GM15510 (cell line): ENCODE results near the gene MOK.

Source experiments
- POLR2A ChIP-seq: IDR thresholded peaks from 3 replicates; pipeline ENCODE4 v1.6.1; 2011; ENCODE audit warnings: borderline replicate concordance; ENCODE audit not compliant: insufficient read length; ENCODE audit errors: extremely low read depth

MOK gene

DNA sequence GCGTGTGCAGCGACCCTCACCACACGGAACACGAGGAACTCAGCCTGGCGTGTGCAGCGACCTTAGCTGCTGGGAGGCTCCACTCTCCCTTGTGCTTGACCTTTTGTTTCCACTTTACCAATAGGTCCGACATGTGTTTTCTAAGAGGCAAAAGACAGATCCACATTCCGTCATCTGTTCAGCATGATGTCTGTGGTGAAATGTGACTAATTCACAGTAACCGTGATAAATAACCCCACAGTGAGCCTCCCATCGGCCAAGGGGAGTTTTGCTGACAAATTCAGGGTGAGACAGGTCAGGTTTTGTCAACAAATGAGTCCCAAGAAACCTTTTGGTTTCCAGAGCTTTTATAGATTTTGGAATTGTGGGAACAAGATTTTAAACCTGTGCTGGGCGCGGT is 55.9 kb downstream of the MOK start:
- TF ChIP-seq POLR2A = no peak

DNA sequence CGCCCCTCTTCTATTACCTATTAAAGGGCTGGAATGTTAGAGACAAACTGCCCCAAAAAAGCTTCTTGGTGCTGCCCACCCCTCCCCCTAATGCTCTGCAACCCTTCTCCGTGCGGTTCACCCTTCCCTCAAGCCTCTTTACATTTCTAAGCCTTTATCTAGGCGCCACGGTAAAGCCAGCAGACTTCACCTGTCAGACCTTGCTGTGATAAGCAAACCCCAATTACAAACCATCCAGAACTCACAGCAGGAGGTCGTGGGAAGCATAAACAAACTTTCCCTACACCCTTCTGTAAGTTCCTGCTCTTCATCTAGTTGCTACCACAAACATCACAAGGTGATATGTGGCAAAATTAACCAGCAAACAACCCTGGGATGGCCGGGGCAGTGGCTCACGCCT is 56.8 kb downstream of the MOK start:
- no peak for TF ChIP-seq POLR2A

DNA sequence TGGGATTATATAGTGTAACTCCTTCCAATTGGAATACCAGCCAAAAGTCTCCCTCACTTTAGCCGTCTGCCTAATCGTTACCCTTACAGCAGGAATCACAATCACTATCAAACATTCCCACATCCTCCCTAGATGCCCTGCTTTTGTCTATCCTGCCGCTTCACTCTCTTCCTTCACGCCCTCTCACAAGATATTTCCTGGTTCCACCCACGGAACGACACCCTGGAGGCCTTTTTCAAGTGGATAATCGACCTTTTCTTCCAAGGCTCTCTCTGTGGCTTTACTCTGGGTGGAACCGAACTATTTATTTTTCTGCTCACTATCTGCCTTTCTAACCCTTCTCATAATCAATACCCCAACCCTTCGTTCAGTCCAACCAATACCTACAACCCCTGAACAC is 58.9 kb downstream of the MOK start:
- no peak for TF ChIP-seq POLR2A

DNA sequence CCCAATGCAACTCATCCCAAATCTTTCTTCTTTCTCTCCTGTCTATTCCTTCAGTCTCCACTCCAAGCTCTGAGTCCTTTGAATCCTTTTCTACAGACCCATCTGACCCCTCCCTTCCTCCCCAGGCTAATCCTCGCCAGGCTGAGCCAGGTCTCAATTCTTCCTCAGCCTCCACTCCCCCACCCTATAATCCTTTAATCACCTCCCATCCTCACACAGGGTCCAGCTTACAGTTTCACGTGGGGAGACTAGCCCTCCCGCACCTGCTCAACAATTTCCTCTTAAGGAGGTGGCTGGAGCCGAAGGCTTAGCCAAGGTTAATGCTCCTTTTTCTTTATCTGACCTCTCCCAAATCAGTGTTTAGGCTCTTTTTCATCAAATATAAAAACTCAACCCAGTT is 63.8 kb downstream of the MOK start:
- no peak for TF ChIP-seq POLR2A

DNA sequence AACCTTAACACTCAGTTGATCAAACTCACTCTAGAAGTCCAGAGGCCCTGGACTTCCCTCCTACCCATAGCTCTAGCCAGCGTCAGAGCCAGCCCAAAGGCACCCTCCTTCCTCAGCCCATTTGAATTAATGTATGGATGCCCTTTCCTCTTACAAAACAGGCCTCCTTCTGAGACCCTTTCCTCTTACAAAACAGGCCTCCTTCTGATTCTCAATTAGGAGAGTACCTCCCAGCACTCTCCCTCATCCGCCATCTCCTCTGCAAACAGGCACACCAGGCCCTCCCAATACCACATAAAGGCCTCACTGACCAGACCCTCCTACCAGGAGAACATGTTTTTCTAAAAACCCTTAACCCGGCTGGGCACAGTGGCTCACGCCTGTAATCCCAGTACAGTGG is 65.7 kb downstream of the MOK start:
- no peak for TF ChIP-seq POLR2A

DNA sequence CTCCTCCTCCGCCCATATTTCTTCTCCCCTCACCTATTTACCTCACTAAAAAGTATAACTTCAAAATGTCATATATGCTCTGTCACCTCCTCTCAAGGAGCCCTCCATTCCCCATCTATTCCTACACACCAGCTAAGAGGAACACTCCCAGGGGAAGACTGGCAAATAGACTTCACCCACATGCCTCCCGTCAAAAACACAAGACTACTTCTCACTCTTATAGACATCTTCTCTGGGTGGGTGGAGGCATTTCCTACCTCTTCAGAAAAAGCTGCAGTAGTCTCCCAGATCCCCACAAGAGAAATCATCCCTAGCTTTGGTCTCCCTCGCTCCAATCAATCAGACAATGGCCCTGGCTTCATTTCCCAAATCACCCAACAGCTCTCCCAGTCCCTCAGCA is 66.2 kb downstream of the MOK start:
- no peak for TF ChIP-seq POLR2A

DNA sequence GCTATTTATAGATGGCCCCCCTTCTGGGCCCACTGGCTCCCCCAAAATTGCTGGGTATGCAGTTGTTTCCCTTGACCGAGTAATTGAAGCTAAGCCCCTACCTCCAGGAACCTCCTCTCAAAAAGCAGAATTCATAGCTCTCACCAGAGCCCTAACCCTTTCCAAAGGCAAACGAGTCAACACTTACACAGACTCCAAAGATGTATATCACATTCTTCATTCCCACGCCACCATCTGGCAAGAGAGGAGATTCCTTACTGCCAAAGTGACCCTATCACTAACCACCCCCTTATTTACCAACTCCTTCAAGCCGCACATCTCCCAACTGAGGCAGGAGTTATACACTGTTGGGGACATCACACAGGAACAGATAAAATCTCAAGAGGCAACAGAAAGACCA is 66.8 kb downstream of the MOK start:
- TF ChIP-seq POLR2A = no peak

DNA sequence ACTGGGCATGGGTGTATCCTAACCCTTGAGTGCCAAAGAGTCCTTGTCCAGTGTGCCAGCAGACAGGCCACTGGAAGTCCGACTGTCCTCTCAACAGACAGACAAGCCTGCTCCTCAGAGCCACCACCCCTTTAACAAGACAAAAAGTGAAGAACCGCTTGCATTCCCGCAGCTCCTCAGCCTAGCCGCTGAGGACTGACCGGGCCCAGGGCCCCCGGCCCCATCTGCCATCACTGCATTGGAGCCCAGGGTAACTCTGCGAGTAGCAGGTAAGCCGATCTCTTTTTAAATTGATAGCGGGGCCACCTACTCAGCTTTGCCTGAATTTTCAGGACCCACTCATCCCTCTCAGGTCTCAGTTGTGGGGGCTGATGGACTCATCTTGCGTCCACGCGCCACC is 68.9 kb downstream of the MOK start:
- no peak for TF ChIP-seq POLR2A

DNA sequence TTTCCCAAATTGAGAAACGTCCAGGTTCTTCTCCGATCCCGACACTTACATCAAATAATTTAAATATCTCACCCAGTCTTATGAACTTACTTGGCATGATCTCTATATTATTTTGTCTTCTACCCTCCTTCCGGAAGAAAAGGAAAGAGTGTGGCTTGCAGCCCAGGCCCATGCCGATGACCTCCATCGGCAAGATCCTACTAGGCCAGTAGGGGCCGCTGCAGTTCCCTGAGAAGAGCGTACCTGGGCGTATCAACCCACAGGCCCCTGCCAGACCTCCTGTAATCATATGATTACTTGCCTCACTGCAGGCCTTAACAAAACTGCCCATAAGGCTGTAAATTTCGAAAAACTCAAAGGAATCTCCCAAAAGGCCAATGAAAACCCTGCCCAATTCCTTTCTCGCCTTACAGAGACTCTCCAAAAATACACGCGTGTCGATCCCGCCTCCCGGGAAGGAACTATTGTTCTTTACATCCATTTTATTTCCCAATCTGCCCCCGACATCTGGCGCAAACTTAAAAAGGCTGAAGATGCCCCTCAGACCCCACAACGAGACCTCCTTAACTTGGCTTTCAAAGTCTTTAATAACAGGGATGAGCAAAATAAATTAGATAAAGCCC is 69.6 kb downstream of the MOK start:
- TF ChIP-seq POLR2A = no peak

DNA sequence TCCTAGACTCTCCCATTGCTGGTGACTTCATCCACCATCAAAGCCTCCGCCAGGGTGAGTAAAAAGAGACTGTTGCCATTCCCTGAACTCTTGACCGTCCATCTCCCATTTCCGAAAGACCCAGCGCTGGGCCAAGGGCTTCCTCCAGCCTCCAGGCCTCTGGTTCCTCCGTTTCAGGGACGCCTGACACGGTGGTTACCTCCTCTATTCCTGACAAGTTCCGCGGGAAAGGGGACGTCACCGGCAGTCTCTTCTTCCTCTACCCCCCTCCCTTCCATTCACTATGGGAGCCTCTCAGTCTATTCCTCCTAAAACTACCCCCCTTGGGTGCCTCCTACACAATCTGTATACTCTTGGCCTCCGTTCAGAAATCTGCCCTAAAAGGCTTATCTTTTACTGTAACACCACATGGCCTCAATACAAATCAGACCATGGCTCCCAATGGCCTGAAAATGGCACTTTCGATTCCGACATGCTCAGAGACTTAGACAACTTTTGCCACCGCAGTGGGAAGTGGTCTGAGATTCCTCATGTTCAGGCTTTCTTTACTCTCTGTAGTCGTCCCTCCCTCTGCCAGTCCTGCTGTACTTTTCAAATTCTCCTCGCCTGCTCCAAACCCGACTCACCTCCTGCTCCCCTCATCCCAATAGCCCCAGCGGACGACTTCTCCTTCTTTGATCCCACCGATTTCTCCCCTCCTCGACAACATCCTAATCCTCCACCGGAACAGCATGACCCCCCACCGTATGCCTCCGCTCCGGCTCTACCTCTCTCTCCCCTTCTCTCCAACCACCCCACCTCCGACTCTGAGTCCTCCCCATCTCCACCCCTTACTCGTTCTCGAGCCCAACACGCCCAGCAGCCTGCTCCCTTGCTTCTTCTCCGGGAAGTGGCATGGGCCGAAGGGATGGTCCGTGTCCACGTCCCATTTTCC is 70.4 kb downstream of the MOK start:
- TF ChIP-seq POLR2A = no peak

DNA sequence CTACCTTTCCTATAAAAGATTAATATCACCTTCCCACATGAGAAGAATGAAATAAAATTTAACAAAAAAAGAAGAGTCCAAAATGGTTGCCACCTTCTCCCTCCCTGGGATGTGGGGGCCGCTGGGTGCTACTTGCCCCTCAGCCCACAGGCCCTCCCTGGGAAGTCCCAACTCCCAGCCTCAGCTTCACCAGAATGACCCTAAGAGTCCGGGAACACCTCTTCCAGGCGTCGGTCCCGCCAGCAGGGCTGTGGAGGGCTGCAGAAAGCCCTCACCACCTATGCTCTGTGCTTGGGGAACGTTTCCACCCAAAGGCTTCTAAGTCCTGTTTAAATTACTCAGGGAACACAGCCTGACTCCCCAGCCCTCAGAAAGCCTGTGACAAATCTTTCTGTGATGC is 71.9 kb downstream of the MOK start:
- no peak for TF ChIP-seq POLR2A

DNA sequence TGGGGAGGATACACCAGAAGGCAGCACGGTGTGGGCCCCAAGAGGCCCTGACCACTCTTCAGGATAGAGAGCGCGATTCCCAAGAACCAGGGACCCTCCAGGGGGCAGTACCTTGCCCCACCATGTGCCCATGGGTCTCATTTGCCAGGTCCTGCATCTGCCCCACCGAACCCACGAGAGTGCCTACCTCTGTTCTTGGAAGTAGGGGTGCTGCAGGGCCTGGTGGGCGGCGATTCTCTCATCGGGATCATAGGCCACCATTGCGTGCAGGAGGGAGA is 72.7 kb downstream of the MOK start:
- TF ChIP-seq POLR2A = no peak

DNA sequence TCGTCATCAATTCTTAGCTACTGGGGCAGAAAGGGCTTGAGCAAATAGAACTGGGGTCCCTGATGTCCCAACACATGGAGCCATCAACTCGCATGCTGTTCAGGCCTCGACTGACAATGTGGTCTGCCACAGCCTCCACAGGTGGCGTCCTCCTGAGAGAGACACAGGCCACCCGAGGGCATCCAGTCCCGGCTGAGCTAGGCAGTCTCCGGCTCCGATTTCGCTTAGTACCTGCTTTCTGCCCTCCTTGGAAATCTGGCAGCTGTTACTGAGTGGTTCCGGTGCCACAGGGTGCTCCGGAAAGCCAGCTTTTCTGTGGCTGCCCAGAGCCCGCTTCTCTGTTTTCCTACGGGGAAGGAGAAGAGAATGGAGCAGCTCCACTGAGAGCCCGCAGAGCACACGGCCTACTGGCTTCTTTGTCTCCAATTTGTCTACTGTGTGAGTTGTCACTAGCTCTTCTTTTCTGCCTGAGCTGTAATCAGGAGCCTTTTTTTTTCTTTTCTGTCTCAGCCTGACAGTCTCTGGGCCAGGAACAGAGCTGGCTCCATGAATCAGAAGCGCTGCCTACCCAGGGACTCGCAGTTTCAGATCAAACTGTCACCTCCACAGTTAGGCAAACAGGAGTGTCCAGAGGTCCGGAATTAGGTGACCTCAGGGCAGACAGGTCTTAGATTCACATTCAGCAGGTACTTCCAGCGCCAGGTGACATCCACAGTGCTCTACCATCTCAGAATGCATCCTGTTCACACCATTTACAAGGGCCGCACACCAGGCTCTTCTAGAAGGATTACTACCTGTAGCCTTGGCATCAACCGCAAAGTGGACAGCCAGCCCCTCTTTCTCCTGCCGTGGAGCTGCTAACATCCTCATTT is 73.3 kb downstream of the MOK start:
- TF ChIP-seq POLR2A = no peak

DNA sequence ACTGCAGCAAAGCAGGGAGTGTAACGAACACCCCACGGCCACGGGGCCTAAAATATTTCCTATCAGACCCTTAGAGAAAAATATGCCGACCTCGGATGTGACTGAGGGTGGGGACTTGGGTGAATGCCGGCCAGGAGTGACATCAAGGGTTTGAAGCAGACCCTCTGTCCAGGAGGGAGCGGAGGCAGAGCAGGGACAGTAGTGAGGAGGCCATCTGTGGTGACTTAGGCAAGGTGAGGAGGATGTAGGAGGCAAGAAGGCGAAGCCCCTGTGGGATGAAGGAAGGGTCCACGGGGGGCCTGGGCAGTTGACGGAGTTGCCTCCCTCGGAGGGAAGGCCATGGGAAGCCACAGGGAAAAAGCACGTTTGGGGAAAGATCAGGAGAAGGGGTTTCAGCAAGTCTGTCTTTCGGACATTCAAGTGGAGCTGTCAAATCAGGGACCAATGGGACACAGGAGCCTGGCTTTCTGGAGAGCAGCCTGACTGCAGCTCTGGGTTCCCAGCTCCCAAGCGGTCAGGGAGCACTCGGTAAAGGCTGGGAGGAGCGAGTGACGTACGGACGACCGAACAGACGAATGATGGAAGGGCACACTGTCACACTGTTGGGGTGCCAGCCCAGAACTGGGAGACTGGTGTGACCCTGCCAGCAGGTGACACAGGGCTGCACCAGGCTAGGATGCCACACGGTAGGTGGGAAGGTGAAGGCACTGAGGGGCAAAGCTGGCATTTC is 74.3 kb downstream of the MOK start:
- TF ChIP-seq POLR2A = no peak

DNA sequence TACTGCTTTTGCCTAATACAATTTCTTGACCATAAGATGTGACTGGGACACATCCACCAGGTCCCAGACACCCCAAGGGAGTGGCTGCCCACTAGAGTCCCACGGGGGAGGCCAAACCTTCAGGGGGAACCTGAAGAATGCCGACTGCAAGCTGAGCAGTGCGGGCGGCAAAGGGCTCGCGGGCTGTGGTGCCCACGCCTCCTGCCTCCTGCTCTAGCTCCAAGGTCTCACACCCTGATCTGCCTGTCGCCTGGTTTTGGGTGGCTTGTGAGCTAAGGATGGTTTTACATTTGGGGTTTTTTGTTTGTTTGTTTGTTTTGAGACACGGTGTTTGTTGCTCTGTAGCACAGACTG is 75.2 kb downstream of the MOK start:
- TF ChIP-seq POLR2A = no peak
